OCI-LY1 (cell line): ENCODE data around the gene DYNC2H1.

Experiments used
- H2AFZ ChIP-seq: fragments of 200-600 bp; sonication (generic), shearing (Covaris generic); 2 replicates; pipeline ENCODE4 v1.6.0; 2014; ENCODE audit warnings: antibody characterized with exemption, mild to moderate bottlenecking, low read length
- H3F3A ChIP-seq: fragments of 200-600 bp; sonication (generic), shearing (Covaris generic); 2 replicates; pipeline ENCODE4 v1.6.0; 2014; ENCODE audit warnings: mild to moderate bottlenecking, antibody characterized with exemption, low read length, moderate library complexity; ENCODE audit not compliant: insufficient read depth
- H3K27ac ChIP-seq: fragments of 200-600 bp; sonication (generic); 2 replicates; pipeline ENCODE4 v1.5.1; 2014; ENCODE audit warnings: low read length, mixed run types, mild to moderate bottlenecking, low read depth; ENCODE audit not compliant: poor library complexity, severe bottlenecking
- H3K27me3 ChIP-seq: fragments of 200-600 bp; sonication (generic); 2 replicates; pipeline ENCODE4 v1.6.0; 2014; ENCODE audit warnings: antibody characterized with exemption, mild to moderate bottlenecking, low read length, moderate library complexity; ENCODE audit not compliant: insufficient read depth
- H3K36me3 ChIP-seq: fragments of 200-600 bp; sonication (generic); 2 replicates; pipeline ENCODE4 v1.6.1; 2014; ENCODE audit warnings: mild to moderate bottlenecking, antibody characterized with exemption, low read length, moderate library complexity, mixed read lengths; ENCODE audit not compliant: insufficient read depth
- H3K4me1 ChIP-seq: fragments of 200-600 bp; sonication (generic); 2 replicates; pipeline ENCODE4 v1.5.1; 2014; ENCODE audit warnings: mild to moderate bottlenecking, low read length, moderate library complexity; ENCODE audit not compliant: insufficient read depth, severe bottlenecking
- H3K4me2 ChIP-seq: fragments of 200-600 bp; sonication (generic), shearing (Covaris generic); 2 replicates; pipeline ENCODE4 v1.6.1; 2014; ENCODE audit warnings: low read length
- H3K4me3 ChIP-seq: fragments of 200-600 bp; sonication (generic); 2 replicates; pipeline ENCODE4 v1.5.1; 2014; ENCODE audit warnings: low read length, low read depth, mild to moderate bottlenecking, mixed read lengths; ENCODE audit not compliant: poor library complexity, severe bottlenecking
- H3K79me2 ChIP-seq: fragments of 200-600 bp; shearing (Covaris generic); 2 replicates; pipeline ENCODE4 v1.6.1; 2016; ENCODE audit warnings: mixed run types, low read length, mixed read lengths; ENCODE audit not compliant: insufficient read depth
- H3K9ac ChIP-seq: fragments of 200-600 bp; sonication (generic), shearing (Covaris generic); 2 replicates; pipeline ENCODE4 v1.6.1; 2014; ENCODE audit warnings: mild to moderate bottlenecking, low read length, mixed read lengths
- H3K9me2 ChIP-seq: fragments of 200-600 bp; sonication (generic), shearing (Covaris generic); 2 replicates; pipeline ENCODE4 v1.6.1; 2014; ENCODE audit warnings: low read depth, mild to moderate bottlenecking, low read length, mixed read lengths
- H3K9me3 ChIP-seq: fragments of 200-600 bp; shearing (Covaris generic); 2 replicates; pipeline ENCODE4 v1.6.1; 2014; ENCODE audit warnings: low read length, mixed read lengths
- H4K20me1 ChIP-seq: fragments of 200-600 bp; sonication (generic), shearing (Covaris generic); 2 replicates; pipeline ENCODE4 v1.6.0; 2016; ENCODE audit warnings: mild to moderate bottlenecking, low read length; ENCODE audit not compliant: insufficient read depth
- CTCF ChIP-seq: fragments of 200-600 bp; sonication (generic), shearing (Covaris generic); IDR thresholded peaks from 2 replicates; pipeline ENCODE4 v1.5.1; 2017; ENCODE audit warnings: mild to moderate bottlenecking, antibody characterized with exemption, low read length, moderate library complexity, mixed read lengths
- EZH2 ChIP-seq: fragments of 200-600 bp; sonication (generic), shearing (Covaris generic); IDR thresholded peaks from 2 replicates; pipeline ENCODE4 v1.8.0; 2017; ENCODE audit warnings: borderline replicate concordance, mixed run types, mild to moderate bottlenecking, antibody characterized with exemption, low read length, moderate library complexity, mixed read lengths

The DYNC2H1 gene

GRCh38 chr11:103279821-103280220 is 170.6 kb downstream of the DYNC2H1 start:
- no peaks in the 10 kb centered on the region for H4K20me1 ChIP-seq
- no peak overlapping the region for H3K27ac ChIP-seq
- no peak for TF ChIP-seq EZH2
- no peak for TF ChIP-seq CTCF
- H3F3A ChIP-seq, result no peaks in the 10 kb centered on the region
- no peak overlapping the region for H2AFZ ChIP-seq
- H3K27me3 ChIP-seq, result no peaks in the 10 kb centered on the region
- no peaks in the 10 kb centered on the region for H3K9me2 ChIP-seq
- H3K9me3 ChIP-seq, result no peaks in the 10 kb centered on the region
- H3K4me1 ChIP-seq, result no peaks in the 10 kb centered on the region
- H3K4me3 ChIP-seq, result no peak overlapping the region
- H3K9ac ChIP-seq, result no peak overlapping the region
- no peak overlapping the region for H3K4me2 ChIP-seq
- no peaks in the 10 kb centered on the region for H3K79me2 ChIP-seq
- no peaks in the 10 kb centered on the region for H3K36me3 ChIP-seq

GRCh38 chr11:103281301-103281700 is 172.1 kb downstream of the DYNC2H1 start:
- no peaks in the 10 kb centered on the region for H4K20me1 ChIP-seq
- H3F3A ChIP-seq, result no peaks in the 10 kb centered on the region
- no peaks in the 10 kb centered on the region for H3K9me3 ChIP-seq
- no peaks in the 10 kb centered on the region for H3K4me1 ChIP-seq
- no peak overlapping the region for H3K9ac ChIP-seq
- no peaks in the 10 kb centered on the region for H3K79me2 ChIP-seq
- H3K27ac ChIP-seq, result no peak overlapping the region
- TF ChIP-seq EZH2 (no peak), CTCF (no peak)
- no peaks in the 10 kb centered on the region for H3K9me2 ChIP-seq
- H3K4me2 ChIP-seq, result no peak overlapping the region
- H3K36me3 ChIP-seq, result no peaks in the 10 kb centered on the region
- no peak overlapping the region for H3K4me3 ChIP-seq
- H2AFZ ChIP-seq, result no peak overlapping the region
- no peaks in the 10 kb centered on the region for H3K27me3 ChIP-seq

- Histone ChIP-seq H3K9me3 (no peaks in the 10 kb centered on the region), H3K4me3 (no peak overlapping the region), H3K36me3 (no peaks in the 10 kb centered on the region), H3K4me2 (no peak overlapping the region), H3K27ac (no peak overlapping the region), H3K27me3 (no peaks in the 10 kb centered on the region), H2AFZ (no peak overlapping the region), H3K79me2 (no peaks in the 10 kb centered on the region), H4K20me1 (no peaks in the 10 kb centered on the region), H3K9ac (no peak overlapping the region), H3K4me1 (no peaks in the 10 kb centered on the region), H3F3A (no peaks in the 10 kb centered on the region), H3K9me2 (no peaks in the 10 kb centered on the region)
- TF ChIP-seq CTCF (no peak), EZH2 (no peak)
Observed at GRCh38 chr11:103284260-103284659, 175.0 kb downstream of the DYNC2H1 start.
